SU-DHL-6 (cell line): ENCODE measurements around the gene NID2.

Source experiments
- EZH2phosphoT487 ChIP-seq: fragments of 200-600 bp; sonication (generic), shearing (Covaris generic); conservative IDR thresholded peaks from 2 replicates; pipeline ENCODE4 v1.6.1; 2018; ENCODE audit warnings: mild to moderate bottlenecking, antibody characterized with exemption, low read length, moderate library complexity, mixed read lengths
- TF ChIP-seq, protein P1 (sequence below): fragments of 200-600 bp; sonication (generic); IDR thresholded peaks from one replicate; pipeline ENCODE4 v1.5.1; 2017; ENCODE audit warnings: antibody characterized with exemption, mild to moderate bottlenecking, low read length, moderate library complexity; ENCODE audit not compliant: insufficient read depth, poor library complexity, severe bottlenecking

DNA sequence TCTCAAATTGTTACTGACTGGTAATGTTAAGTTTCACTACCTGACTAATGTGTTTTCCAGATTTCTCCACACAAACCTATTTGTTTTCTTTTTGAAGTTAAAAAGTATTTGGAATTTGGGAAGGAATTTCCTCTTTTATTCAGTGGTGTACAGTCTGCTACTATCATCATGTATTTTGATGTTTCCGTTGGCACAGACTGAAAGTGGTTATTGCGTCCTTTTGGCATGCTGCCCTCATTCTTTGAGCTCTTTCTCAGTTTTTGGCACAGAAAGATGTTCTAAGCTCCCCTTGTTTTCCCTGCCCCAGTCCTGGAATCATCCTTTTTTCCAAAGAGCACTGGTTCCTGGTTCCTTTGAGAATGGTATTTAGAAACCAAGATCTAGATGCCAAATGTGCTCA, 110.9 kb downstream of the NID2 start:
- TF ChIP-seq, protein P1, sequence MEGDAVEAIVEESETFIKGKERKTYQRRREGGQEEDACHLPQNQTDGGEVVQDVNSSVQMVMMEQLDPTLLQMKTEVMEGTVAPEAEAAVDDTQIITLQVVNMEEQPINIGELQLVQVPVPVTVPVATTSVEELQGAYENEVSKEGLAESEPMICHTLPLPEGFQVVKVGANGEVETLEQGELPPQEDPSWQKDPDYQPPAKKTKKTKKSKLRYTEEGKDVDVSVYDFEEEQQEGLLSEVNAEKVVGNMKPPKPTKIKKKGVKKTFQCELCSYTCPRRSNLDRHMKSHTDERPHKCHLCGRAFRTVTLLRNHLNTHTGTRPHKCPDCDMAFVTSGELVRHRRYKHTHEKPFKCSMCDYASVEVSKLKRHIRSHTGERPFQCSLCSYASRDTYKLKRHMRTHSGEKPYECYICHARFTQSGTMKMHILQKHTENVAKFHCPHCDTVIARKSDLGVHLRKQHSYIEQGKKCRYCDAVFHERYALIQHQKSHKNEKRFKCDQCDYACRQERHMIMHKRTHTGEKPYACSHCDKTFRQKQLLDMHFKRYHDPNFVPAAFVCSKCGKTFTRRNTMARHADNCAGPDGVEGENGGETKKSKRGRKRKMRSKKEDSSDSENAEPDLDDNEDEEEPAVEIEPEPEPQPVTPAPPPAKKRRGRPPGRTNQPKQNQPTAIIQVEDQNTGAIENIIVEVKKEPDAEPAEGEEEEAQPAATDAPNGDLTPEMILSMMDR = no peak
- no peak for TF ChIP-seq EZH2phosphoT487
